NCI-H345 treated with DMSO at 0.1 percent for 48 hours (cell line): ENCODE data around the gene AQP4.
A peak's percentile ranks its signal among the peaks of the same experiment; 100 is the strongest.

Experiments
- DNase-seq: peaks from one replicate; lab custom pipeline; 2025; ENCODE audit not compliant: unreplicated experiment; lab: John Stamatoyannopoulos, UW

Gene AQP4

GRCh38 chr18:26843760-26844159 is 21.7 kb downstream of the AQP4 start:
- no peak for DNase-seq

DNA sequence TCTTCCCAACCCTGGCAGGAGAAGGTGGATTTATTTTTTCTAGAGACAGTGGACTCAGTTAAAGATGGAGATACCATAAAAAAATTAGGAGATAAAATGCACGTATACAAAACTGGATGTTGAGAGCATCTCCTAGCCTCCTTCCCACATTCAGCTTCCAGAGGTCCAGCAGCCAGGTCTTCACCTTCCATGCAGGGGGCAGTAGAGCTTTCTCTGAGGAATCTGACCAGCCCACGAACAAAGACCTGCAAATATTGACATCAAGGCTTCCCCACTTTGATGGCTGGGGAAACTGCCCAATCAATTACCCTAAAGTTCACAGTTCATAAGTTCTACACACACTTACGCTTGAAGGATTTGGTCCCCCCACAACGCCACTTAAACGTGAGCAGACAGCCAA is 24.5 kb downstream of the AQP4 start:
- no peak for DNase-seq

DNA sequence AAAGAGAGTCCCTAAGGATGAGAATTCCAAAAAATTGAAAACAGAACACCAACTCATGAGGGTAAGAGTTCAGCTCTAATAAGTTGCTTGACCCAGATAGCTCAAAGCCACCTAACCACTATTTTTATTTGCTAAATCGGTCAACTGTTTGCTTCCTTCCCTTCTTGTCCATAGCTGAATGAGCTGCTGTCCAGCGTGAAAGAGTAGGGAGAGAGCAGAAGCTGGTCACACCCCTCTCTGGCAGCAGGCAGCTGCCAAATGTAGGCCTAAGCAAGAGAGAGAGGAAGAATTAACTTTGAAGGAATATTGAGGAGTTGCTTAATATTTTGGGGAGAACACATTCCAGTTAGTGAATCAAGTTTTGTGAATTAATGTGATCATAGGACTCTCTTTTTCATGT is 25.9 kb downstream of the AQP4 start:
- DNase-seq, result no peak

DNA sequence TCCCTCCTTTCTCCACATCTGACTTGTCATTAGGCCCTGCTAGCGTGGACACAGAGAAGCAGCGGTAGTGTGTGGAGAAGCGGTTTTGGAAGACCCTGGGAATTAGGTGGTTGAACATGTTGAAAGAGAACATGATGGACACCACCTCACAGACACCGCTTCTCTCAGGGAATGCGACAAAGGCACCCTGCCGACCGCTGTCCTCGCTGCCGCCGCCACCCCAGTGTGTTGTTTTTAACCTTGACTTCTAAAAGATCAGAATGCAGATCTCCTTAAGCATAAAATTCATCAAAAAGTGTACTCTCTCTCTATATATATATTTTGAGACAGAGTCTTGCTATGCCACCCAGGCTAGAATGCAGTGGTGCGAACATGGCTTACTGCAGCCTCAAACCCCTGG is 33.2 kb downstream of the AQP4 start:
- no peak for DNase-seq

- DNase-seq, result no peak
Measured at GRCh38 chr18:26827581-26827980, 37.9 kb downstream of the AQP4 start.

GRCh38 chr18:26826656-26827235 is 38.8 kb downstream of the AQP4 start:
- no peak for DNase-seq

- DNase-seq, result no peak
Measured at GRCh38 chr18:26821181-26821580, 44.3 kb downstream of the AQP4 start.

- no peak for DNase-seq
Measured at GRCh38 chr18:26819046-26819445, 46.5 kb downstream of the AQP4 start.

- DNase-seq, result no peak
Measured at GRCh38 chr18:26818461-26818860, 47.0 kb downstream of the AQP4 start.

- DNase-seq, result peak; percentile 61
Measured at GRCh38 chr18:26813043-26813442, 52.5 kb downstream of the AQP4 start.

GRCh38 chr18:26812462-26812861 is 53.0 kb downstream of the AQP4 start:
- no peak for DNase-seq

GRCh38 chr18:26809346-26809745 is 56.2 kb downstream of the AQP4 start:
- DNase-seq, result no peak

DNA sequence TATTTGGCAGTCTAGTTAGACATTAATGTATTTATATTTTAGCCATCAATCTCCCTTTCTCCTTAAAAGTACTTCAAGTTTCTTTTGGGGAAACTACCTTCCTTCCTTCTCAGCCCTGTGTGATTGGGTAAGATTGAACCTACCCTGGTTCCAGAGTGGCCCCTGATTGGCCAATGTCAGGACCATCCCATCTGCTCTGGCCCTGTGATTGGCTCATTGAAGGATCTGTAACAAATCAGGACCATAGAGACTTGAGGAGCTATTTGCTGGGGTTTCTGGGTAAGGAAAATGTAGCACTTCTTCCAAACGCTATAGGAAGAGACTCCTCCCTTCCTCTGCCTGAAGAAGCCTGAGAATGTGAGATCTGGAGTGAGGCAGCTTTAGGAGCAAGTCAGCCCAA is 59.3 kb downstream of the AQP4 start:
- DNase-seq, result no peak

DNA sequence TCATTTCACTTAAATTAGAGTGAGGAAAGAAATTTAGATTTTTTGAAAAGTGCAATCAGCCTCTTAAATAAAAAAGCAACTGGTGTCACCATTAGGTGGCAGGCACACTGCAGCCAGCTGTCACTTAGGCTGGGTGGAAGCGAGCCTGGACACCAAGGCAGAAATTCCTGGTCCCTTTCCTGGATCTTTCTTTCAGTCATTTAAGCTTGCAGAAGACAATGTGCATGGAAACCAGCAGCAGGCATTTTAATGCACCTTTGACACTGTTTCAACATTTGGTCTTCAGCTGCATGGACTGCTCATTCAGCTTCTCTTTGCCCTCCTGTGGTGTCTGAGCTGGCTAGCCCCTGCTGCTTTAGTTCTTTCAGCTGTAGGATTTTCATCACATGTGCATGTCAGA is 61.0 kb downstream of the AQP4 start:
- DNase-seq, result no peak

- no peak for DNase-seq
Measured at GRCh38 chr18:26803643-26804042, 61.9 kb downstream of the AQP4 start.

GRCh38 chr18:26802330-26803200 is 62.9 kb downstream of the AQP4 start:
- DNase-seq, result no peak
